NCI-H1105 (cell line): ENCODE results near the gene APBB2.

Source experiments
- DNase-seq: peaks from one replicate; lab custom pipeline; 2025; lab: John Stamatoyannopoulos, UW

The APBB2 gene

GRCh38 chr4:41214136-41214824, at the start of gene APBB2:
APBB2 (minus strand) TSS chr4:41214542; CDS start chr4:41033254, 181,288 bp downstream.
- DNase-seq, result peak; percentile 92

- DNase-seq, result no peak
These were observed 47.9 kb upstream of the APBB2 start for GRCh38 chr4:41262198-41262597.

- no peak for DNase-seq
These were observed 45.9 kb upstream of the APBB2 start for GRCh38 chr4:41260116-41260733.

- no peak for DNase-seq
These were observed 44.4 kb upstream of the APBB2 start for GRCh38 chr4:41258783-41259182.

GRCh38 chr4:41257906-41258305, 43.6 kb upstream of the APBB2 start:
- no peak for DNase-seq

- peak; percentile 88 for DNase-seq
These were observed 43.0 kb upstream of the APBB2 start for GRCh38 chr4:41257257-41257901.

GRCh38 chr4:41256740-41257256, 42.5 kb upstream of the APBB2 start, which contains the start of gene UCHL1:
UCHL1 (plus strand) TSS chr4:41256928; CDS start chr4:41256977, 49 bp downstream.
- peak; percentile 80 for DNase-seq

GRCh38 chr4:41256131-41256739, 41.9 kb upstream of the APBB2 start:
- DNase-seq, result no peak

GRCh38 chr4:41245983-41246382, 31.6 kb upstream of the APBB2 start:
- no peak for DNase-seq

- DNase-seq, result no peak
These were observed 27.6 kb upstream of the APBB2 start for GRCh38 chr4:41241919-41242318.

GRCh38 chr4:41236508-41236907, 22.2 kb upstream of the APBB2 start:
- DNase-seq, result no peak

- DNase-seq, result no peak
These were observed 21.7 kb upstream of the APBB2 start for GRCh38 chr4:41236032-41236431.

GRCh38 chr4:41232856-41233255, 18.5 kb upstream of the APBB2 start:
- DNase-seq, result no peak

- no peak for DNase-seq
These were observed 18.1 kb upstream of the APBB2 start for GRCh38 chr4:41232406-41232805.

- no peak for DNase-seq
These were observed 13.6 kb upstream of the APBB2 start for GRCh38 chr4:41227902-41228301.

GRCh38 chr4:41221850-41222645, 7.7 kb upstream of the APBB2 start:
- no peak for DNase-seq

GRCh38 chr4:41219421-41219950, 5.1 kb upstream of the APBB2 start:
- DNase-seq, result no peak

GRCh38 chr4:41218703-41219102, 4.4 kb upstream of the APBB2 start:
- DNase-seq, result no peak

- no peak for DNase-seq
These were observed 3.0 kb upstream of the APBB2 start for GRCh38 chr4:41217374-41217773.

GRCh38 chr4:41217020-41217333, 2.6 kb upstream of the APBB2 start:
- DNase-seq, result no peak

- DNase-seq, result peak; percentile 65
These were observed 2.1 kb upstream of the APBB2 start for GRCh38 chr4:41216294-41217019.
